HepG2 (cell line): ENCODE measurements around the gene DIPK1B. TPM values are rescaled to one million over a fixed set of nuclear protein-coding genes. Genes with fewer than 3 reads are reported as not detected.

ENCODE experiments used
- SOX13 ChIP-seq, 3 experiments: fragments of 450-650 bp in 1 of 3; sonication (generic) in 1 of 3; formaldehyde crosslinking in 1 of 3; IDR thresholded peaks in 2 of 3; conservative IDR thresholded peaks in 1 of 3; 2 replicates each; pipeline versions ENCODE4 v1.5.0 to v1.6.1; 2016 to 2020; ENCODE audit warnings: antibody characterized with exemption in 1 of 3, mild to moderate bottlenecking in 1 of 3, missing compliant biosample characterization in 1 of 3, missing genetic modification reagents in 1 of 3, moderate library complexity in 1 of 3
- SRSF1 ChIP-seq: fragments of 200-400 bp; formaldehyde crosslinking; optimal IDR thresholded peaks from 2 replicates; pipeline ENCODE3; 2017; ENCODE audit warnings: mild to moderate bottlenecking, low read depth, low read length, moderate library complexity
- polyA plus RNA-seq, 8 experiments: library from polyadenylated mRNA; depleted of rRNA in 3 of 8; stranded (reverse) in 7 of 8; unstranded in 1 of 8; fragments of >200 nt; fragmentation: Illumina TruSeq in 4 of 8; extraction: Trizol in 4 of 8; gene quantifications; 2 replicates each; pipeline versions ENCODE4 v1.2.1 to v1.2.3, GENCODE V29; 2011 to 2016; ENCODE audit warnings: low read depth in 4 of 8, missing spikeins in 1 of 8, mixed read lengths in 1 of 8; ENCODE audit not compliant: insufficient read depth in 1 of 8
- total RNA-seq, 5 experiments: library from RNA; depleted of rRNA; stranded (reverse); fragments of >200 nt; fragmentation: Illumina TruSeq; extraction: Trizol; gene quantifications; 2 replicates each; pipeline ENCODE4 v1.2.3, GENCODE V29; 2016; ENCODE audit warnings: low read depth in 1 of 5
- TF ChIP-seq, protein P1 (sequence below), 2 experiments: sonication (generic) in 1 of 2; formaldehyde crosslinking in 1 of 2; IDR thresholded peaks; 2 replicates each; pipeline versions ENCODE4 v1.4.0 to v1.6.1; 2016 to 2020; ENCODE audit warnings: borderline replicate concordance in 1 of 2, low read depth in 1 of 2, mild to moderate bottlenecking in 1 of 2, missing genetic modification reagents in 1 of 2
- TF ChIP-seq, protein P2 (sequence below): sonication (generic); formaldehyde crosslinking; IDR thresholded peaks from 2 replicates; pipeline ENCODE4 v1.4.0; 2020; ENCODE audit warnings: missing genetic modification reagents; ENCODE audit errors: not compliant biosample characterization
- TF ChIP-seq, protein P3 (sequence below): sonication (generic); formaldehyde crosslinking; IDR thresholded peaks from 2 replicates; pipeline ENCODE4 v1.4.0; 2020; ENCODE audit warnings: missing genetic modification reagents

The DIPK1B gene
- total and polyA plus RNA-seq, 2 of the 13 experiments (the other 11 are each of a cell fraction or from before 2014, with no cell fraction given), result 0.18 to 3.9 TPM

DNA sequence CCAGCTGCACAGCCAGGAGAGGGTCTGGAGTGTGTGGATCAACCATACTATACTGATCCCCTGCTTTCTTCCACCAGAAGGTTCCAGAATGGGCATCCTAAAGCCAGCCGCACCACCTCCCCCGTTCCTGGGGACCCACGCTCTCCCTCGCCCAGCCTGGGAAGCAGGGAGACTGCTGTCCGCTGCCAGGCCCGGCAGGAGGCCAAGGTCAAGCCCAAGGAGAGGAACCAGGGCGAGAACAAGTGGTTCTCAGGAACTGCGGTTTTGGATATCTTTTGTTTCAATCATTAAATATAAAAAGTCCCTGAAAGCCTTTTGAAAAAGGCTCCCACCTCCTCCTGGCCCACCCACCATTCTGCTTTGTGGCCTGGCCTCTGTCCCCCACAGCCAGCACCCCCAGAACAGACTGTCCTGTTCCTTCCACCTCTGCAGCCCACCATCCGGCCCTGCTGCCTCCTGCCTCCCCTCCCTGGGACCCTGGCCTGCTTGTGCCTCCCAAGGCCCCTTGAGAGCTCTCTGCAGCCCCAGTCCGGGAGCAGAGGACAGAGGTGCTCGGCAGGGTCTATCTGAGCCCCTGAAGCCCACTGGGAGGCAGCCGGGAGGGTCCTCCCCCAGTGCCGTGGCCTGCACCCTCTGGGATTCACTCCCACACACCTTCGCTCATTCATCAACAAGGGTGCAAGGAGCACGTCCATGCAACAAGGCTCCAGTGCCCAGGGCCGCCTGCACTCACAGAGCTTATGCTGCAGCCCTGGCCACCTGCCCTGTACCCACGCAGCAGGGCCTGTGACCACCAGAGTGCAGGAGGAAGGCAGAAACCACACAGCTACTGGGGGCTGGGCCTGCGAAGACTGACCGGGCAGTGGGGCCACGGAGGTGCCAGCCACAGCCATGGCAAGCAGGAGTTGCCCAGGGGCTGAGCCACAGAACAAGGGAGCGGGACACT, 36.6 kb downstream of the DIPK1B start (continued):
- TF ChIP-seq, protein P1, sequence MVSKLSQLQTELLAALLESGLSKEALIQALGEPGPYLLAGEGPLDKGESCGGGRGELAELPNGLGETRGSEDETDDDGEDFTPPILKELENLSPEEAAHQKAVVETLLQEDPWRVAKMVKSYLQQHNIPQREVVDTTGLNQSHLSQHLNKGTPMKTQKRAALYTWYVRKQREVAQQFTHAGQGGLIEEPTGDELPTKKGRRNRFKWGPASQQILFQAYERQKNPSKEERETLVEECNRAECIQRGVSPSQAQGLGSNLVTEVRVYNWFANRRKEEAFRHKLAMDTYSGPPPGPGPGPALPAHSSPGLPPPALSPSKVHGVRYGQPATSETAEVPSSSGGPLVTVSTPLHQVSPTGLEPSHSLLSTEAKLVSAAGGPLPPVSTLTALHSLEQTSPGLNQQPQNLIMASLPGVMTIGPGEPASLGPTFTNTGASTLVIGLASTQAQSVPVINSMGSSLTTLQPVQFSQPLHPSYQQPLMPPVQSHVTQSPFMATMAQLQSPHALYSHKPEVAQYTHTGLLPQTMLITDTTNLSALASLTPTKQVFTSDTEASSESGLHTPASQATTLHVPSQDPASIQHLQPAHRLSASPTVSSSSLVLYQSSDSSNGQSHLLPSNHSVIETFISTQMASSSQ (IDR thresholded peaks at IDR 0.05; ENCODE audit: low read depth), result no peak
- TF ChIP-seq, protein P1 (CRISPR knock-in tag; IDR thresholded peaks at IDR 0.05; ENCODE audit: borderline replicate concordance), result no peak
- TF ChIP-seq SRSF1, result no peak
- no peak for TF ChIP-seq SOX13 (IDR thresholded peaks at IDR 0.05)
- TF ChIP-seq SOX13 (CRISPR knock-in tag; conservative IDR thresholded peaks at IDR 0.05 in 1 of 2, IDR thresholded peaks at IDR 0.05 in 1 of 2), result no peak
- TF ChIP-seq, protein P2, sequence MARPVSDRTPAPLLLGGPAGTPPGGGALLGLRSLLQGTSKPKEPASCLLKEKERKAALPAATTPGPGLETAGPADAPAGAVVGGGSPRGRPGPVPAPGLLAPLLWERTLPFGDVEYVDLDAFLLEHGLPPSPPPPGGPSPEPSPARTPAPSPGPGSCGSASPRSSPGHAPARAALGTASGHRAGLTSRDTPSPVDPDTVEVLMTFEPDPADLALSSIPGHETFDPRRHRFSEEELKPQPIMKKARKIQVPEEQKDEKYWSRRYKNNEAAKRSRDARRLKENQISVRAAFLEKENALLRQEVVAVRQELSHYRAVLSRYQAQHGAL (CRISPR knock-in tag), result no peak
- TF ChIP-seq, protein P3, sequence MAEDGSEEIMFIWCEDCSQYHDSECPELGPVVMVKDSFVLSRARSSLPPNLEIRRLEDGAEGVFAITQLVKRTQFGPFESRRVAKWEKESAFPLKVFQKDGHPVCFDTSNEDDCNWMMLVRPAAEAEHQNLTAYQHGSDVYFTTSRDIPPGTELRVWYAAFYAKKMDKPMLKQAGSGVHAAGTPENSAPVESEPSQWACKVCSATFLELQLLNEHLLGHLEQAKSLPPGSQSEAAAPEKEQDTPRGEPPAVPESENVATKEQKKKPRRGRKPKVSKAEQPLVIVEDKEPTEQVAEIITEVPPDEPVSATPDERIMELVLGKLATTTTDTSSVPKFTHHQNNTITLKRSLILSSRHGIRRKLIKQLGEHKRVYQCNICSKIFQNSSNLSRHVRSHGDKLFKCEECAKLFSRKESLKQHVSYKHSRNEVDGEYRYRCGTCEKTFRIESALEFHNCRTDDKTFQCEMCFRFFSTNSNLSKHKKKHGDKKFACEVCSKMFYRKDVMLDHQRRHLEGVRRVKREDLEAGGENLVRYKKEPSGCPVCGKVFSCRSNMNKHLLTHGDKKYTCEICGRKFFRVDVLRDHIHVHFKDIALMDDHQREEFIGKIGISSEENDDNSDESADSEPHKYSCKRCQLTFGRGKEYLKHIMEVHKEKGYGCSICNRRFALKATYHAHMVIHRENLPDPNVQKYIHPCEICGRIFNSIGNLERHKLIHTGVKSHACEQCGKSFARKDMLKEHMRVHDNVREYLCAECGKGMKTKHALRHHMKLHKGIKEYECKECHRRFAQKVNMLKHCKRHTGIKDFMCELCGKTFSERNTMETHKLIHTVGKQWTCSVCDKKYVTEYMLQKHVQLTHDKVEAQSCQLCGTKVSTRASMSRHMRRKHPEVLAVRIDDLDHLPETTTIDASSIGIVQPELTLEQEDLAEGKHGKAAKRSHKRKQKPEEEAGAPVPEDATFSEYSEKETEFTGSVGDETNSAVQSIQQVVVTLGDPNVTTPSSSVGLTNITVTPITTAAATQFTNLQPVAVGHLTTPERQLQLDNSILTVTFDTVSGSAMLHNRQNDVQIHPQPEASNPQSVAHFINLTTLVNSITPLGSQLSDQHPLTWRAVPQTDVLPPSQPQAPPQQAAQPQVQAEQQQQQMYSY, result no peak
